Prostate gland (tissue), 2 donors: ENCODE measurements around the gene RPS6KA1.

Experiments
- POLR2A ChIP-seq: fragments of 450-650 bp; IDR thresholded peaks from one replicate; pipeline ENCODE4 v1.6.1; 2016; ENCODE audit warnings: antibody characterized with exemption, mild to moderate bottlenecking
- TF ChIP-seq, protein P1 (sequence below), 4 experiments: fragments of 200-600 bp in 2 of 4; fragments of 450-650 bp in 2 of 4; sonication (generic) in 2 of 4; IDR thresholded peaks; 1 replicate in 3 of 4; 2 replicates in 1 of 4; pipeline ENCODE4 v1.5.1; 2016 to 2019; ENCODE audit warnings: antibody characterized with exemption in 4 of 4, mild to moderate bottlenecking in 2 of 4, moderate library complexity in 2 of 4

DNA sequence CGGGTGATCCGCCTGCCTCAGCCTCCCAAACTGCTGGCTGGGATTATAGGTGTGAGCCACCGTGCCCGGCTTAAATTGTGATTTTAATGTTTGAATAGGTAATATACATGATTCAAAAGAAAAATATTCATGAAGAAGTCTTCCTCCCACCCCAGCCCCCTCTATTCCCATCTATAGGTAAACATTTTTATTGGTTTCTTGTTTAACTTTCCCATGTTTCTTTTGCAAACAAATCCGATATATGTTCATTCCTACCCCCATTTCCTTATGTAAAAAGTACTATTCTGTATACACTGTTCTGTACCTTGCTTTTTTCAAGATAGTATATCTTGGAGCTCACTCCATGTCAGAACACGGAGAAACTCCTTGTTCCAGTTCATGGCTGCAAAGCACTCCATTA, 23.2 kb downstream of the RPS6KA1 start:
- TF ChIP-seq, protein P1, sequence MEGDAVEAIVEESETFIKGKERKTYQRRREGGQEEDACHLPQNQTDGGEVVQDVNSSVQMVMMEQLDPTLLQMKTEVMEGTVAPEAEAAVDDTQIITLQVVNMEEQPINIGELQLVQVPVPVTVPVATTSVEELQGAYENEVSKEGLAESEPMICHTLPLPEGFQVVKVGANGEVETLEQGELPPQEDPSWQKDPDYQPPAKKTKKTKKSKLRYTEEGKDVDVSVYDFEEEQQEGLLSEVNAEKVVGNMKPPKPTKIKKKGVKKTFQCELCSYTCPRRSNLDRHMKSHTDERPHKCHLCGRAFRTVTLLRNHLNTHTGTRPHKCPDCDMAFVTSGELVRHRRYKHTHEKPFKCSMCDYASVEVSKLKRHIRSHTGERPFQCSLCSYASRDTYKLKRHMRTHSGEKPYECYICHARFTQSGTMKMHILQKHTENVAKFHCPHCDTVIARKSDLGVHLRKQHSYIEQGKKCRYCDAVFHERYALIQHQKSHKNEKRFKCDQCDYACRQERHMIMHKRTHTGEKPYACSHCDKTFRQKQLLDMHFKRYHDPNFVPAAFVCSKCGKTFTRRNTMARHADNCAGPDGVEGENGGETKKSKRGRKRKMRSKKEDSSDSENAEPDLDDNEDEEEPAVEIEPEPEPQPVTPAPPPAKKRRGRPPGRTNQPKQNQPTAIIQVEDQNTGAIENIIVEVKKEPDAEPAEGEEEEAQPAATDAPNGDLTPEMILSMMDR (IDR thresholded peaks at IDR 0.05) = no peak
- TF ChIP-seq POLR2A = no peak
